Thymus (tissue), 11 donors: ENCODE measurements around the gene RBM15. TPM values are rescaled to one million over a fixed set of nuclear protein-coding genes. Genes with fewer than 3 reads are reported as not detected.

Experiments
- DNase-seq, 9 donors: peaks; one replicate each; pipeline ENCODE4 v3.0.0-alpha.2; 2013; ENCODE audit warnings: low spot score in 9 of 9, low read depth in 6 of 9, missing footprints in 1 of 9
- H3K27ac ChIP-seq, 2 donors: one replicate each; pipeline ENCODE4 v1.5.1; 2013; ENCODE audit warnings: control low read depth in 1 of 2, low read depth in 1 of 2, low read length in 1 of 2, mild to moderate bottlenecking in 1 of 2, moderate library complexity in 1 of 2
- H3K27me3 ChIP-seq, 2 donors: one replicate each; pipeline ENCODE4 v1.5.1; 2013; ENCODE audit warnings: low read length in 1 of 2; ENCODE audit not compliant: control insufficient read depth in 2 of 2, insufficient read depth in 1 of 2
- H3K36me3 ChIP-seq, 2 donors: one replicate each; pipeline ENCODE4 v1.5.1; 2013; ENCODE audit warnings: low read length in 1 of 2, mild to moderate bottlenecking in 1 of 2, moderate library complexity in 1 of 2; ENCODE audit not compliant: control insufficient read depth in 2 of 2, insufficient read depth in 2 of 2
- H3K4me1 ChIP-seq, 2 donors: one replicate each; pipeline ENCODE4 v1.5.1; 2013; ENCODE audit warnings: low read length in 2 of 2; ENCODE audit not compliant: control insufficient read depth in 2 of 2, insufficient read depth in 2 of 2
- H3K4me3 ChIP-seq, 2 donors: one replicate each; pipeline ENCODE4 v1.5.1; 2013; ENCODE audit warnings: low read length in 2 of 2, control low read depth in 1 of 2, mild to moderate bottlenecking in 1 of 2
- H3K9me3 ChIP-seq, 2 donors: one replicate each; pipeline ENCODE4 v1.5.1; 2013; ENCODE audit warnings: low read length in 1 of 2, mild to moderate bottlenecking in 1 of 2; ENCODE audit not compliant: control insufficient read depth in 2 of 2, insufficient read depth in 1 of 2
- whole genome bisulfite sequencing: extraction: QIAGEN DNeasy Blood & Tissue Kit; methylation state at CpG from one replicate; pipeline ENCODE4 v1.1.7; 2013; 5-methylcytosine and 5-hydroxymethylcytosine counted together
- polyA plus RNA-seq: library from polyadenylated mRNA; stranded (reverse); fragments of 200-250 nt; gene quantifications from one replicate; pipeline ENCODE4 v1.2.3, GENCODE V29; 2013
- total RNA-seq: library from RNA; stranded (reverse); fragments of 120-200 nt; gene quantifications from one replicate; pipeline ENCODE4 v1.2.4, GENCODE V29; 2013
- donor health status: healthy.

Gene RBM15
- total and polyA plus RNA-seq, 2 donors = 5.6 to 26.0 TPM

DNA sequence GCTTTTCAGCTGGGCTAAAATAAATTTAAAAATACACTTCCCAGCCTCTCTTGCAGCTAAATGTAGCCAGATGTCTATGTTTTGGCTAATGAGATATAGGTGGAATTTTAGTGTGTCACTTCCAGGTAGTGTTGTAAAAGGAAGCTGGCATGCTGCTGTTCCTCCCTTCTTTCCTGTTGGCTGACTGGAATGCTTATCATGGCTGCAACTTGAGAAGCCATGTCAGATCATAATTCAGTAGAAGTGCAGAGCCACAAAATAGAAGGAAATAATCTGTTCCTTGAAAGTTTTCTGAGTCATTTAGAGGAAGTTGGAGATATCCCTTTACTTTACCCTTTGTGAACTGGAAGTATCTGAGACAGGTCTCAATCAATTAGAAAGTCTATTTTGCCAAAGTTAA lies 10.9 kb upstream of the RBM15 start:
- Histone ChIP-seq H3K36me3 (no peaks in the 10 kb centered on the region), H3K9me3 (no peaks in the 10 kb centered on the region), H3K27ac (no peak overlapping the region), H3K4me1 (no peaks in the 10 kb centered on the region), H3K27me3 (no peaks in the 10 kb centered on the region), H3K4me3 (no peak overlapping the region)
- no peak for DNase-seq

DNA sequence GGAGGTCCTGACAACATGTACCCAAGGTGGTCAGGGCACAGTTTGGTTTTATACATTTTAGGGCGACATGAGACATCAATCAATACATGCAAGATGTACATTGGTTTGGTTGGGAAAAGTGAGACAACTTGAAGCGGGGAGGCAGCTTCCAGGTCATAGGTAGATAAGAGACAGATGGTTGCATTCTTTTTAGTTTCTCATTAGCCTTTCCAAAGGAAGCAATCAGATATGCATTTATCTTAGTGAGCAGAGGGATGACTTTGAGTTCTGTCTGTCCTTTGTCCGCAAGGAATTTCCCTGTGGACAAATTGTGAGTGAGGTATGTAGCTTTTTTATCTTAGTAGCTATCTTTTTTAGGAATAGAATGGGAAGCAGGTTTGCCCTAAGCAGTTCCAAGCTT lies 10.5 kb upstream of the RBM15 start:
- Histone ChIP-seq H3K27ac (no peak overlapping the region), H3K4me3 (no peak overlapping the region), H3K9me3 (no peaks in the 10 kb centered on the region), H3K36me3 (no peaks in the 10 kb centered on the region), H3K27me3 (no peaks in the 10 kb centered on the region), H3K4me1 (no peaks in the 10 kb centered on the region)
- DNase-seq = no peak
- 98% methylated on average over 3 of the region's 3 CpGs for WGBS

DNA sequence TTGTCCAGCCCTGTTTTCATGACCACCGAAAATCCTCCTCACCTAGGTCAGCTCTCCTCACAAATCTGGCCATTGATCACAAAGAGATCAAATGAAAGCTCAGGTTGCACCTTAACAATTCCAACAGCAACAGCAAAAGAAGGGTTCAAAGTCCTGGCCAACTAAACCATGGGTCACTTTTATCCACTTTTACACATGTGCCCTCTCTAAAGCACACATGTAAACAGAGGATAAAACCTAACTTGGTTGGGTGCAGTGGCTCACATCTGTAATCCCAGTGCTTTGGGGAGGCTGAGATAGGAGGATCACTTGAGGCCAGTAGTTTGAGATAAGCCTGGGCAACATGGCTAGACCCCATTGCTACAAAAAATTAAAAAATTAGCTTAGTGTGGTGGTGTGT lies 3.9 kb upstream of the RBM15 start:
- Histone ChIP-seq H3K27ac (no peak overlapping the region), H3K4me3 (no peak overlapping the region), H3K9me3 (peaks cover 0 to 1% of the 10 kb centered on the region in 2 donors), H3K4me1 (peaks cover 7 to 15% of the 10 kb centered on the region in 2 donors), H3K27me3 (no peaks in the 10 kb centered on the region), H3K36me3 (peaks cover 0 to under 1% of the 10 kb centered on the region in 2 donors)
- 100% methylated on average over 1 of the region's 1 CpG for WGBS
- no peak for DNase-seq

DNA sequence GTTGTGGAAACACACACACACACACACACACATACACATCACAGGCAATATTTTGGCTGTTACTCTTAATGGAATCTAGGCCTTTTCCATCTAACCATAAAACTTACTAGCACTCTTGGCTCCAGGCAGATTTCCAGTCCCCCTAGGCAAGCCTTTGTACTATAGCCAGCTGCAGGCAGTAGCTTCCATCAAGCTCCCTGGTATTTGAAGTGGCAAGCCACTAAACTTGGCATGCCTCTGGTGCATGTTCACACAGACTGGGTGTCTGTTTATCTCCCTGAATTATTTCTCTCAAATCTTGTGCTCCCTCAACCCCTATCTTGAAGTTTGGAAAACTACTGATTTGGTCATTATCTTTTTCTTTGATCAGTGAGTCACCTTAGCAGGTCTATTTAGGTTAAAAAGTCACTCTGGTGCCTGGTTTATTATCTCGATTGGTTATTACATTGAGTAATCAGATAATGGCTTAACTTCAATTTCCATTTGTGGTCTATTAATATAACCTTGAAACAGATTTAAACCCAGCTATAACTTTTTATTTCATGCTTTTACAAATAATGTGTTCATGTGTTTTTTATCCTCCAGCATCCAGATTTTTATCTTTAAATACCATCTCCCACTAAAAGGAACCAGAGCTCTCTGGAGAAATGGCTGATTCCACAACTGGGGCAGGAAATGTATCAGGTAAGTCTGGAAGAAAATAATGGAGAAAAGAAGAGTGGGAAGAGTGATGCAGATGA lies 2.7 kb upstream of the RBM15 start:
- H3K27ac ChIP-seq = no peak overlapping the region
- 89% methylated on average over 1 of the region's 1 CpG for WGBS
- peak in 4 of 9 donors; percentile 13 to 62 (median 20) for DNase-seq

DNA sequence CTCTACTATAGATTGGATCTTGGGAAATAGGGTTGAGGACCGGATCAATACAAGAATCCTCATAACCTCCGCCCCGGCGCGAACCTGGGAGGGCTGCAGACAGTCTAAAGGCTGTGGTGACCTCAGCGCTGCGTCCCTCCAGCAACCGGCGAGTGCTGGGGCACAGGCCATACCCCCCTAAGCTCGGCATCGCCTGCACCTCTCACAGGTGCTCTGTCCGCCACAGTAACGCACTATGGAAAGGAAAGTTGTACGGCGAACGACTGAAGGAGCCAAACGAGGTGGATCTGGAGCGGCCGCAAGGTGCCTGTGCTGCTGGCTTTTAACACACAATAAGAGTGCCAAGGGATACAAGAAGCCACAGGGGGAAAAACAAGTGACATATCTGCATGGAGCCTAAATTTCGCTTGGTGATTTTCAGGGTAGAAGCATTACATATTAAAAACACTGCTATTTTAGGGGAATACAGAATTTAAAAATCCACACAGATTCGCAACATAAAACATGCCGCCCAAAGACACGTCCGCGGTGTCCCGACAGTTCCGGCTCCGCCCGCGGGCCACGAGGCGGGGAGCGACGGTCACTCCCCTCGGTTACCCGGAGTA lies 1.4 kb upstream of the RBM15 start:
- H3K36me3 ChIP-seq = peaks cover 14 to 23% of the 10 kb centered on the region in 2 donors

More for the DNA sequence above, 2.7 kb upstream of the RBM15 start:
- H3K4me1 ChIP-seq = peaks cover 19 to 27% of the 10 kb centered on the region in 2 donors
- H3K4me3 ChIP-seq = no peak overlapping the region
- peaks cover 8 to 12% of the 10 kb centered on the region in 2 donors for H3K36me3 ChIP-seq
- H3K9me3 ChIP-seq = peaks cover 0 to 1% of the 10 kb centered on the region in 2 donors
- no peaks in the 10 kb centered on the region for H3K27me3 ChIP-seq

DNA sequence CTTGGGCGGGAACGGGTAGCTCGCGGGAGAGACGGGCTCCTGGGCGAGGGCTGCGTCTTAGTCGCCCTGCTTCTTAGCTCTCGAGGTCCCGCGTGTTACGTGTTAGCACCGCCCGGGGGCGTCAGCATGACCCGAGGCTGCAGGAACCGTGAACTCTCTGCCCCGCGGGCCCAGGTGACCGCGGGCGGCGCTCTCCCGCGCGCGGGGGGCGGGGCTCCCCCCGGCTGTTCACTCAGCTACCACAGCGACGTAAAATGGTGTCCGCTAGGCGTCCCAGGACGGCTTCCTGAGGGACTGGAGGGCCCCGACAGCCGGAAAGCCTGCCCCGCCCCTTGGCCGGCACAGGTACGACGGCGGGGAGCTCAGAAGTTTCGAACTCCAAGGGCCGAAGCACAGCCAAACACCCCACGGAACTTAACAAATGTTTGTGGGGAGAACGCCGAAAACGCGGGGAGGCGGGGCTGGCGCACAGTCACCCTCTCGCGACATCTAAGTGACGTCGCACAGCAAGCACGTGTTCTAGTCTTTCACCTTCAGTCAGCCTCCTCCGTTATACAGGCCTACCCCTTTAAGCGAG lies 780 bp upstream of the RBM15 start:
- Histone ChIP-seq H3K27ac (peak overlapping the region; percentile 99 to 100), H3K4me1 (peaks cover 26 to 34% of the 10 kb centered on the region in 2 donors), H3K36me3 (peaks cover 14 to 23% of the 10 kb centered on the region in 2 donors), H3K9me3 (peaks cover 0 to 1% of the 10 kb centered on the region in 2 donors), H3K27me3 (no peaks in the 10 kb centered on the region), H3K4me3 (peak overlapping the region; percentile 78 to 94)
- peak in 5 of 9 donors; percentile 86 to 96 (median 91) for DNase-seq
- WGBS = under 1% methylated on average over 57 of the region's 57 CpGs

More for the DNA sequence above, 1.4 kb upstream of the RBM15 start:
- Histone ChIP-seq H3K27ac (peak overlapping the region; percentile 99 to 100), H3K4me1 (peaks cover 26 to 34% of the 10 kb centered on the region in 2 donors), H3K27me3 (no peaks in the 10 kb centered on the region), H3K4me3 (peak overlapping the region; percentile 78 to 94), H3K9me3 (peaks cover 0 to 1% of the 10 kb centered on the region in 2 donors)
- under 1% methylated on average over 36 of the region's 36 CpGs for WGBS
- peak in 6 of 9 donors; percentile 26 to 54 (median 29) for DNase-seq

DNA sequence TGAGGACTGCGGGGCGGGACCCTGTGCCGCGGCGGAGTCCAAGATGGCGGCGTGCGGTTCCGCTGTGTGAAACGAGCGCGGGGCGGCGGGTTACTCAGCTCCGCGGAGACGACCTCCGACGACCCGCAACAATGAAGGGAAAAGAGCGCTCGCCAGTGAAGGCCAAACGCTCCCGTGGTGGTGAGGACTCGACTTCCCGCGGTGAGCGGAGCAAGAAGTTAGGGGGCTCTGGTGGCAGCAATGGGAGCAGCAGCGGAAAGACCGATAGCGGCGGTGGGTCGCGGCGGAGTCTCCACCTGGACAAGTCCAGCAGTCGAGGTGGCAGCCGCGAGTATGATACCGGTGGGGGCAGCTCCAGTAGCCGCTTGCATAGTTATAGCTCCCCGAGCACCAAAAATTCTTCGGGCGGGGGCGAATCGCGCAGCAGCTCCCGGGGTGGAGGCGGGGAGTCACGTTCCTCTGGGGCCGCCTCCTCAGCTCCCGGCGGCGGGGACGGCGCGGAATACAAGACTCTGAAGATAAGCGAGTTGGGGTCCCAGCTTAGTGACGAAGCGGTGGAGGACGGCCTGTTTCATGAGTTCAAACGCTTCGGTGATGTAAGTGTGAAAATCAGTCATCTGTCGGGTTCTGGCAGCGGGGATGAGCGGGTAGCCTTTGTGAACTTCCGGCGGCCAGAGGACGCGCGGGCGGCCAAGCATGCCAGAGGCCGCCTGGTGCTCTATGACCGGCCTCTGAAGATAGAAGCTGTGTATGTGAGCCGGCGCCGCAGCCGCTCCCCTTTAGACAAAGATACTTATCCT lies 430 bp downstream of the RBM15 start:
- Histone ChIP-seq H3K9me3 (peaks cover 0 to 1% of the 10 kb centered on the region in 2 donors), H3K27ac (peak overlapping the region; percentile 96 to 99), H3K4me3 (peak overlapping the region; percentile 78 to 94), H3K27me3 (no peaks in the 10 kb centered on the region), H3K36me3 (peaks cover 14 to 31% of the 10 kb centered on the region in 2 donors), H3K4me1 (peaks cover 31 to 34% of the 10 kb centered on the region in 2 donors)
- WGBS = under 1% methylated on average over 77 of the region's 77 CpGs
- peak in 5 of 9 donors; percentile 19 to 64 (median 41) for DNase-seq

DNA sequence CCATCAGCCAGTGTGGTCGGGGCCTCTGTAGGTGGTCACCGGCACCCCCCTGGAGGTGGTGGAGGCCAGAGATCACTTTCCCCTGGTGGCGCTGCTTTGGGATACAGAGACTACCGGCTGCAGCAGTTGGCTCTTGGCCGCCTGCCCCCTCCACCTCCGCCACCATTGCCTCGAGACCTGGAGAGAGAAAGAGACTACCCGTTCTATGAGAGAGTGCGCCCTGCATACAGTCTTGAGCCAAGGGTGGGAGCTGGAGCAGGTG lies 961 bp downstream of the RBM15 start:
- Histone ChIP-seq H3K27ac (peak overlapping the region in 1 of 2 donors; percentile 99), H3K36me3 (peaks cover 14 to 34% of the 10 kb centered on the region in 2 donors), H3K27me3 (no peaks in the 10 kb centered on the region), H3K4me3 (peak overlapping the region; percentile 78 to 94), H3K9me3 (peaks cover 0 to 1% of the 10 kb centered on the region in 2 donors), H3K4me1 (peaks cover 31 to 34% of the 10 kb centered on the region in 2 donors)
- DNase-seq = peak in 1 of 9 donors; percentile 15
- WGBS = 19% methylated on average over 9 of the region's 9 CpGs
